ENCODE results near the gene POLR3E.
A peak's percentile ranks its signal among the peaks of the same experiment; 100 is the strongest.

POLR3E gene

DNA sequence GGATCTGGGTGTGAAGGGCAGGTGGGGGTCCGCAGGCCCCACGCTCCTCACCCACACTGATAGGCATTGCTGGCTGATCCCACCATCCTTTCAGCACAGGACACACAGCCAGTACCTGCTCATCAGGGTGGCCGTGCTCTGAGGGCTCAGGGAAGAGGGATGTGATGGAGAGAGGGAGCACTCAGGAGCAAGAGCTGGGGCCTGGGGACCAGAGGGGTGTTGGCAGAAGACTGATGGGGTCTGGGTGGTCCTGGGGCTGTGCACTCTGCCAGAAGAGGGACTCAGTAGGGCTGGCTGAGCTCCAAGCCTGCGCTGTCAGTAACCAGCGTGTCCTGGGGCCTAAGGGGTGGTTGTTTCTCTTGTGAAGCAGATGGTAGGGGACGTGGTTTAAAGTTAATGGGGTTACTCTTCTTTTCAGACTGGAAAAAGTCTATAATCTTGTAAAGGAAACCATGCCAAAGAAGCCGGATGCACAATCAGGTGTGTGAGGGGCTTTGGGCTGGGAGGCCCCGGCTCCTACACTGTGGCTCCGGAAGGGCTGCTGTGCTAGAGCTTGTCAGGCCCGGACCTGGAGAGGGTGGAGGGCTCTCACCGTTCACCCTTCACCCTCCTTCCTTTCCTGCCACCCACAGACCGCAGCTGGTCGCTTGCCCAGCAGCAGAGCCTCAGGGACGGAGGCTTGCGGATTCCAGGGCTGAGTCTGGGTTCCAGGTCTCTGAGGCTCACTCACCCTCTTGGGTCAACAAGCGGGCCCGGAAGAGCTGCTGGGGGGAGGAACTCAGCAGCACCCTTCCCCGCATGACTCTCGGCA lies 27.8 kb downstream of the POLR3E start:
- DNase-seq = peak in 1 of 42 donors; percentile 29
- intact Hi-C loops (cut with DNase I) = no loop called here

GRCh38 chr16:22325598-22326368 lies 28.6 kb downstream of the POLR3E start:
- intact Hi-C loops (cut with DNase I) = no loop called here
- DNase-seq = peak in 1 of 42 donors; percentile 31

- intact Hi-C loops (cut with DNase I) = no loop called here
- DNase-seq = peak in 1 of 42 donors; percentile 22
Measured at GRCh38 chr16:22326369-22326652, 29.1 kb downstream of the POLR3E start.

- intact Hi-C loops (cut with DNase I) = no loop called here
- peak in 2 of 42 donors; percentile 12 to 32 for DNase-seq
Measured at GRCh38 chr16:22326771-22327445, 29.7 kb downstream of the POLR3E start.

- DNase-seq = peak in 1 of 42 donors; percentile 16
- intact Hi-C loops (cut with DNase I) = no loop called here
Measured at GRCh38 chr16:22327446-22327775, 30.2 kb downstream of the POLR3E start.

DNA sequence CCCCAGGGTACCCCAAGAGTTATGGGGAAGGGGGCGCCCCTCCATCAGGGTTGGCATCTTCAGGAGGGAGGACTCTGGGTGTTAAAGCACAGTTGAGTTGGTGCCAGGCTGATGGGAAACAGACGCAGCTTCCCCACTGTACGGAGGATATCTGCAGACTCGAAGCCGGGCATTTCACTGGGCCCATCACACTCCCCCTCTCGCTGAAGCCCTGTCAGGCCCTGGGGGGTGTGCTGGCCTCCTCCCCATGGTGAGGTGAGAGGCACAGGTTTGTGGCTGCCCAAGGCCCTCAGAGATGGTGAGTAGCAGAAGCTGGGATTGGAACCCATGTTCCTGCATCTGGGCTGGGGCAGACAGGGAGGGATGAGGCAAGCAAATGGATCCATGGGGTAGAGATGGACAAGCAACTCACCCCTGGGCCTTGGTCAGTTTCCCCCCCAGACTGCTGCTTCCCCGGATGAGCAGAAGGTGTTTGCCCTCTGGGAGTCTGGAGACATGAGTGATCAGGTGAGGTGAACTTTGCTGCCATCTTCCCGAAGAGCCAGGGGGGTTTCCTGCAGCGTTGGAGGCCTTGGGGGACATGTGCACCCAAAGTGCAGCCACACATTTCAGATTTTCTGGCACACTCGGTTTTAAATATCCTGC lies 31.0 kb downstream of the POLR3E start:
- intact Hi-C loops (cut with DNase I) = no loop called here
- DNase-seq = peak in 1 of 42 donors; percentile 33

GRCh38 chr16:22329199-22329695 lies 32.0 kb downstream of the POLR3E start:
- peak in 1 of 42 donors; percentile 27 for DNase-seq
- intact Hi-C loops (cut with DNase I) = no loop called here

- peak in 1 of 42 donors; percentile 32 for DNase-seq
- intact Hi-C loops (cut with DNase I) = no loop called here
Measured at GRCh38 chr16:22330326-22330725, 33.1 kb downstream of the POLR3E start.

DNA sequence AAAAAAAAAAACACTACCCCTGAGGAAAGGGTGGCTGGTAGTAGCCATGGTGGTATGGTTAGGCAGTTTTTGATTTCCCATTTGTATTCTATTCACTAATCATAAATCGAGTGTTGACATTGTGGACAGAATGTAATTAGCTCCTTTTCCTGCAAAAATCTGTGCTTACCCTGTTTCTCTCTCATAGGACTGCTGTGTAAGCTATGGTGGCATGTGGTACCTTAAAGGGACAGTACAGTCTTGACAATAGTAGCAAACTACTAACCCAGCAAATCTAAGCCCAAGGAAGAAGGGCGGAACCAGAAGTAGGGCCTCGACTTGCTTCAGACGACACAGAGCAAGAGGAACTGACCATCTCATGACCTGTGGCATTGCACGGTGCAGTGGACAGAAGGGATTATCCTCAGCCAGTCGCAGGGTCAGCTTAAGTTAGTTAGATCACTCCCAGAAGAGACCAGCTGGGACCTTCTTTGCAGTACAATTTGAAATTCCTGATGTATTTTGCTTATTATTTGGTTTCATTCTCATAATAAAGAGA lies 36.3 kb downstream of the POLR3E start:
- intact Hi-C loops (cut with DNase I) = no loop called here
- DNase-seq = peak in 7 of 42 donors; percentile 14 to 58 (median 28)

DNA sequence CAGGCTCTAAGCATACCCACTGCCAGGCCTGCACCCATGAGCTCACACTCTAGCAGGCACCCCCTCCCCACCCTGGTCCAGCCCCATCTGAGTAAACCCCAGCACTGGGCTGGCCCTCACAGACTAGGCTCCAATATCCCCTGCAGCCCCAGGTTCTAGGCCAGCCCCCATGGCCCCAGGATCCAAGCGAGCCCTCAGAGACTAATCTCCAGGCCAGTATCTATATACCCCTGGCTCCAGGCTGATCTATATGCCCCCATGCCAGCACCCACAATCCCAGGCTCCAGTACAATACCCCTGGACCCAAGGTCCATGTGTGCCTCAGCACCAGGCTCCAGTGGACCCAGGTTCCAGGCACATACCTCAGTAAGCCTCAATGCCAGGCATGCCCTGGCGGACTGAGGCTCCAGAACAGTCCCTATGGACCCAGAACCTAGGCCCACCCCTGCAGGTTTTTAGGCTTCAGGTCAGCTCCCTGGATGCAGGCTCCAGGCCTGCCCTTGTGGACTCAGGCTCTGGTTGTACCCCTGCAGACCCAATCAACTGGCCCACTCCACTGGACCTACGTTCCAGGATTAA lies 38.5 kb downstream of the POLR3E start:
- intact Hi-C loops (cut with DNase I) = no loop called here
- DNase-seq = peak in 1 of 42 donors; percentile 32

DNA sequence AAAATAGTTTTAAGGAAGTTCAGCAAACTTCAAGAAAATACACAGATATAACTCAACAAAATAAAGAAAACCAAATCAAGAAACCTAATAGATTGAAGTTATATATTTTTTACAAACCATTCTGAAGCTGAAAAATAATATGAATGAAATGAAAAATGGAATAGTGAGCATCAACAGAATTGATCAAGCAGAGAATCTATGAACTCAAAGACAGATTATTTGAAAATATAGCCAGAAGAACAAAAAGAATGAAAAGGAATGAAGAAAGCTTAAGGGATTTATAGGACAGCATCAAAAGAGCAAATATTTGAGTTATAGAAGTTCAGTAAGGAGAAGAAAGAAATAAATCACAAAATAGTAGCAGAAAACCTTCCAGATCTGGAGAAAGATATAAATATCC lies 39.4 kb downstream of the POLR3E start:
- DNase-seq = no peak

GRCh38 chr16:22337045-22337444 lies 39.8 kb downstream of the POLR3E start:
- intact Hi-C loops (cut with DNase I) = no loop called here
- no peak for DNase-seq

More for the DNA sequence above, 39.4 kb downstream of the POLR3E start:
- intact Hi-C loops (cut with DNase I) = no loop called here

- no peak for DNase-seq
- intact Hi-C loops (cut with DNase I) = no loop called here
Measured at GRCh38 chr16:22337849-22338635, 40.8 kb downstream of the POLR3E start.

GRCh38 chr16:22340945-22341344 lies 43.7 kb downstream of the POLR3E start:
- intact Hi-C loops (cut with DNase I) = no loop called here
- no peak for DNase-seq

GRCh38 chr16:22342082-22342481 lies 44.9 kb downstream of the POLR3E start:
- DNase-seq = no peak
- intact Hi-C loops (cut with DNase I) = no loop called here

- intact Hi-C loops (cut with DNase I) = no loop called here
- peak in 1 of 42 donors; percentile 26 for DNase-seq
Measured at GRCh38 chr16:22346483-22346882, 49.3 kb downstream of the POLR3E start.

DNA sequence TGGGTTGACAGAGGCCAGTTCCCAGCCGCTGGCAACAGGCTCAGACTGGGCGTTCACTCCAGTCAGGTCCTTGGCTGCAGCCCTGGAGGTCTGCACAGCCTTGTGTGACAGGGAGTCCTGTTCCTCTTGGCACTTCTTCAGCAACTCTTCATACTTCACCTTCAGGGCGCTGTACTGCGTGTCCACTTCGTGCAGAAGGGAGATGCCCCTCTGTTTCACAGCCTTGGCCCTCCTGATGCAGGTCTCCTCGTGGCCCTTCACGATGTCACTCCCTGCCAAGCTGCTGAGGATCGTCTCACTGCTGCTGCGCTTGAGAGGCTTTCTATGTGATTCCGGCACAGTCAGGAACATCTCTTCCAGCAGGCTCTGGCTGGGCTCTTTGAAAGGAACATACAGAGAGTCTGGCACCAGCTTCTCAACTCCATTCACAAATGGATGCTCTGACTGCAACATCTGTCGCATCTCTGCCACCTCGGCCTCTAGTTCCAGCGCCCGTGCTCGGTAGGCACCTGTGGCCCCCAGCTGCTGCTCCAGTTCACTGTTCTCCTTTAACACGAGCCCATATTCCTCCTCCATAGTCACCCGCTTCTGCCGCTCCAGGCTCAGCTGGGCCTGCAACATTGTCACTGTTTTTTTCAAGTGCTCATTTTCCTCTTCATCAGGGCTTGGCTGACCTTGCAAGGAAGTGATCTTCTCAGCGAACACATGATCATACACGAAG lies 50.1 kb downstream of the POLR3E start:
- peak in 6 of 42 donors; percentile 23 to 52 (median 28) for DNase-seq
- intact Hi-C loops (cut with DNase I) = no loop called here

Measured in head of caudate nucleus (tissue), 42 donors.